HL-60 (cell line): ENCODE measurements around the gene CD82.
A peak's percentile ranks its signal among the peaks of the same experiment; 100 is the strongest.

Experiments used
- DNase-seq, 2 experiments: peaks; one replicate each; pipeline ENCODE4 v3.0.0-alpha.2; 2010 to 2020; ENCODE audit warnings: low read depth in 1 of 2, low spot score in 1 of 2
- H3K27ac ChIP-seq: fragments of 250-450 bp; sonication (Bioruptor Pico); replicated peaks from 2 replicates; pipeline ENCODE4 v1.5.1; 2020; ENCODE audit warnings: mild to moderate bottlenecking, moderate library complexity
- H3K27me3 ChIP-seq: fragments of 250-450 bp; sonication (Bioruptor Pico); 2 replicates; pipeline ENCODE4 v1.5.1; 2021; ENCODE audit warnings: mild to moderate bottlenecking, moderate library complexity; ENCODE audit not compliant: insufficient read depth, poor library complexity, severe bottlenecking
- H3K4me3 ChIP-seq: replicated peaks from 2 replicates; pipeline ENCODE4 v1.5.1; 2011; ENCODE audit warnings: mild to moderate bottlenecking, control low read depth, low read length; ENCODE audit not compliant: insufficient read depth
- CTCF ChIP-seq: IDR thresholded peaks from one replicate; pipeline ENCODE4 v1.5.1; 2011; ENCODE audit warnings: low read length, control low read depth, inconsistent platforms; ENCODE audit not compliant: insufficient read depth
- GABPA ChIP-seq: IDR thresholded peaks from 2 replicates; pipeline ENCODE4 v1.6.1; 2012; ENCODE audit warnings: low read depth
- POLR2AphosphoS5 ChIP-seq: IDR thresholded peaks from 2 replicates; pipeline ENCODE4 v1.6.1; 2012; ENCODE audit warnings: low read depth
- REST ChIP-seq: IDR thresholded peaks from 2 replicates; pipeline ENCODE4 v1.6.1; 2012; ENCODE audit warnings: low read depth; ENCODE audit not compliant: insufficient replicate concordance
- SPI1 ChIP-seq: IDR thresholded peaks from 2 replicates; pipeline ENCODE4 v1.6.1; 2012; ENCODE audit warnings: low read depth, mild to moderate bottlenecking, borderline replicate concordance

CD82 gene

GRCh38 chr11:44608991-44609782 is 43.7 kb downstream of the CD82 start:
- Histone ChIP-seq H3K4me3 (no peak overlapping the region), H3K27ac (peak overlapping the region; percentile 35), H3K27me3 (no peaks in the 10 kb centered on the region)
- peak in 1 of 2 experiments; percentile 70 for DNase-seq
- TF ChIP-seq POLR2AphosphoS5 (no peak), SPI1 (peak; percentile 40; the same call in 1 of the 2 replicates), CTCF (no peak), GABPA (no peak), REST (no peak)

- no peak overlapping the region; the same call in 1 of the 2 replicates for H3K27ac ChIP-seq
- no peak overlapping the region for H3K4me3 ChIP-seq
- DNase-seq = no peak
- no peak for TF ChIP-seq CTCF
- no peak for TF ChIP-seq POLR2AphosphoS5
- no peak for TF ChIP-seq GABPA
- no peak for TF ChIP-seq SPI1
- TF ChIP-seq REST = no peak
- H3K27me3 ChIP-seq = no peaks in the 10 kb centered on the region
These were observed 44.3 kb downstream of the CD82 start for GRCh38 chr11:44609783-44610155.

- no peak overlapping the region for H3K4me3 ChIP-seq
- no peak for TF ChIP-seq REST
- TF ChIP-seq CTCF = no peak
- TF ChIP-seq POLR2AphosphoS5 = no peak
- no peak for TF ChIP-seq SPI1
- no peak for TF ChIP-seq GABPA
- DNase-seq = no peak
- no peak overlapping the region for H3K27ac ChIP-seq
- no peaks in the 10 kb centered on the region for H3K27me3 ChIP-seq
These were observed 44.9 kb downstream of the CD82 start for GRCh38 chr11:44610186-44610955.
